SHP77 treated with DMSO at 0.1 percent for 48 hours (cell line): Measurements from ENCODE around the gene TECTA.

Source experiments
- DNase-seq: peaks from one replicate; lab custom pipeline; 2025; lab: John Stamatoyannopoulos, UW

Gene TECTA

DNA sequence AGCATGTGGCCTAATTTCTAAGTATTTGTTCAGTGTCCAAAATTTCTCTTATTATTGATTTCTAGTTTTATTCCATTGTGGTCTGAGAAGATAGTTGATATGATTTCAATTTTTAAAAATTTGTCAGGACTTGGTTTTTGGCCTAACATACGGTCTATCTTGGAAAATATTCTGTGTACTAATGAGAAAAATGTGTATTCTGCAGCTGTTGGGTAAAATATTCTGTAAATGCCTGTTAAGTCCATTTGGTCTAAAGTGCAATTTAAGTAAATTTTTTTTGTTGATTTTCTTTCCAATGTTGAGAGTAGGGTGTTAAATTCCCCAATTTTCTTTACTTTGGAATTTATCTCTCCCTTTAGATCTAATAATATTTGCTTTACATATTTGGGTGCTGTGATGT lies 78.3 kb downstream of the TECTA start:
- DNase-seq = no peak

DNA sequence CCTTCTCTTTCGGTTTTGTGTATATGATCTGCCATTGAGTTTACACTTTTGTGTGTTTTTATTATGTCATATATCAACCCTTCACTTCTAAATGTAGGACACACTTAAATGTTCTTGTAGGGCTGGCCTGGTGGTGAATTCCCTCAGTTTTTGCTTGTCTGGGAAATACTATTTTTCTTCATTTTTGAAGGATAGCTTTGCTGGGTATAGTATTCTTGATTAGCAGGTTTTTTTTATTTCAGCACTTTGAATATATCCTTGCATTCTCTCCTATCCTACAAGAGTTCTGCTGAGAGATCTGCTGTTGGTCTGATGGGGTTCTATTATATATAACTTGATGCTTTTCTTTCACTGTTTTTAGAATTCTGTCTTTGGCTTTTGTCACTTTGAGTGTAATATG lies 79.1 kb downstream of the TECTA start:
- no peak for DNase-seq

DNA sequence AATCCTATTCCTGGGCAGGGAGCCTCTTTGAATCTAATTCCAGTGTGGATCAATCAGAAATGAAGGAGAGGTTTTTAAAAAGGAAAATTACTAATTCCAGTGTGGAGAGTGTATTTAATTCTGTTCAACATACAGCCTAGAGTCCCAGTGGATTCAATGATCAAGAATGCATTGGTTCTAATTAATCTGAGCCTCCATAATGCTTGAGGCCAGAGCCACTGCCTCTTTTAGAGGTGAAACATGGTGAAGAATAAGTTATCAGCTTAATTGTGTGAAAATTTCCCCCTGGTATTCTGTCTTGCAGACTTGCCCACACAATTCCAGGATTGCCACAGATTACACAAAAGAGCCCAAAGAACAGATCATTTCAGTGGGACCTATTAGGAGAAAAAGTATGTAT lies 87.7 kb downstream of the TECTA start:
- no peak for DNase-seq

DNA sequence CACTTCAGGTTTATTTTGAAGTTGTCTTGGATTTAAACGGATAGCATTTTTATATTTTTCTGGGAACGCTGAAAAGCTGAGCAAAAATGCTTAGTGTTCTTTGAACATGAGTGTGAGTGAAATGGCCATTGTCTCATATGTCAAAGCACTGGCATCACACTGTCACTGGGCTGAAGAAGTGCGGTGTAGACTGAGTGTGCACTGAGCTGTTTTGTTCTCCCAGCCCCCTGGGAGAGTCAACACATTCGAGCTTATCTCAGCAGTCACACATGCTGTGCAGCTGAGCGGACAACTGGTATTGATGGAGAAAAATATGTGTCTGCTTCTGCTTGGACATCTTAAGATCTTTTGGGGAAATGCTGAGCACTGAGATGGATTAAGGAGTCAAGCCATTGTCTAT lies 90.8 kb downstream of the TECTA start:
- no peak for DNase-seq

DNA sequence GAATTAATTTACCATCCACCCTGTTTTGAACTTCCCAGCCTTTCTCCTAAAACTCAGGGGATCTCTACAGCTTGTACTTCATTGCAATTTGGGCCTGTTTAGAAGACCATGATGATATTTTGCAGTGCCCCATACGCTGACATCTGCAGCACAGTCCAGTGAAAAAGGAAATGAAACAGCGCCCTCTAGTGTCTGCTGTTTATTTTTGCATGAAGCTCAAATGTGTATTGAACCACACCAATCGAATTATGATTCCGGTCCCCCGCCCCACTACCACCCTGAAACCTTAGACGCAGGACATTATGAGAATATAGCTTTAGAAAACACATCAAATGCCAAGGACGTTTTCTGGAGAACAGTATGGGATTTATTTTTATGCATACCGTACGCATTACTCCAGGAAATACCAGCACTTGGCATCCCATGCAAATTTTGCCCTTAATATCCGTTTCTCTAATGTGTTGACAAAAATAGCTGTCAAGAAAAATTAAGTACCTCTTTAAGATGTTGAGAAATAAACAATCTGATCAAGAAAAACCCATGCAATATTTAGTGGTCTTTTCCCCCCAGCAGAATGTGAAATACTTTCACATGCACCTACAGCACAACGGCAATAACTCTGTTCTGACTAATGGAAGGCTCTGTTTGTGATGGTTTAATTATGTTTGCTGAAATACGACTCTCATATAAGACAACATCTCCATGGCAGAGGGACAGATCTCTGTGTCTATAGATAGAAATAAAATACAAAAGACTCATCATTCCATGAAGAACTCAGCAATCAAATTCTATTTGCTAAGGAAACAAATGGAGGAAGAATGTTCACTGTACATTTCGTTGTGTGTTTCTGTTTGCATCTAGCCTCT lies 93.9 kb downstream of the TECTA start:
- DNase-seq = peak; percentile 53

DNA sequence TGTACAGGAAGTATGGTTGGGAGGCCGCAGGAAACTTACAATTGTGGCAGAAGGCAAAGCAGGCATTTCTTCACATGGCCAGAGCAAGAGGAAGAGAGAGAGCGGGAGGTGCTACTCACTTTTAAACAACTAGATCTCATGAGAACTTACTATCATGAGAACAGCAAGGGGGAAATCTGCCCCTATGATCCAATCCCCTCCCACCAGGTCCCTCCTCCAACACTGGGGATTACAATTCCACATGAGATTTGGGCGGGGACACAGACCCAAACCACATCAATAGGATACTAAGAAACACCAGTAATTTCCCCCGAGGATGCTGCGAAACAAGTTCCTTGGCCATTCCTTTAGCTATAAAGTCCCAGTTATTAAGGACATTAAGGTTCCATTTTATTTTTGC lies 97.4 kb downstream of the TECTA start:
- no peak for DNase-seq

DNA sequence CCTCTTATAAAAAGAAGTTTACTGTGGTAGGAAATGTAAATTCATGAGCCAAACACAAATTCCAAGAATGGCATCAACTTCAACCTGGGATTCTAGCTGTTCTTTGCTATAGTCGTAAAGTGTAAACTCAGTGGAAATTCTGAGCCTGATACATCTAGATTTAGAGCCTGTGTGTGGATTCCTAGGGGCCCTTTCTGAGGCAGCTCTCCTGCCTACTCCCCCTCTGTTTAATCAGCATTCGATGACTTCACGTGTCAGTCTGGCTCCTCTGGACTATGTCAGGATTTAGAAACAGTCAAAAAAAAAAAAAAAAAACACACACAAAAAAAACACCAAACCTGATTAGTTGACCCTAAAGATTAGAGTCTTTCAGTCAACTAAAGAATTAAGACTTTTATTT lies 98.5 kb downstream of the TECTA start:
- no peak for DNase-seq

DNA sequence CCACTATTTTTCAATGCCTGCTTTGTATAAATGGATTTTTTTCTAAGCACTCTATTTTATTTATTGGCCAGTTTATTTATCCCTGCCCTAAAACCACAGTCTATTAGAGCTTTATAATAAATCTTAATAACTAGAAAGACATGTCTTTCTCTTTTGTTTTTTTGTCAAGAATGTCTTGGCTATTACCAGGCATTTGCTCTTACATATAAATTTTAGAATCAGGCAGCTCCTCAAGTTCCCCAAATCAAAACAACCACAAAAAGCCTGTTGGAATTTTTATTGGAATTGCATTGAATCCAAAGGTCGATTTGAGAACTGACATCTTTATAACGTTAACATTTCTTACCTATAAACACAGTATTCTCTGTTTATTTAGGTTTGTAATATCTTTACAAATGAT lies 105.8 kb downstream of the TECTA start:
- DNase-seq = no peak

DNA sequence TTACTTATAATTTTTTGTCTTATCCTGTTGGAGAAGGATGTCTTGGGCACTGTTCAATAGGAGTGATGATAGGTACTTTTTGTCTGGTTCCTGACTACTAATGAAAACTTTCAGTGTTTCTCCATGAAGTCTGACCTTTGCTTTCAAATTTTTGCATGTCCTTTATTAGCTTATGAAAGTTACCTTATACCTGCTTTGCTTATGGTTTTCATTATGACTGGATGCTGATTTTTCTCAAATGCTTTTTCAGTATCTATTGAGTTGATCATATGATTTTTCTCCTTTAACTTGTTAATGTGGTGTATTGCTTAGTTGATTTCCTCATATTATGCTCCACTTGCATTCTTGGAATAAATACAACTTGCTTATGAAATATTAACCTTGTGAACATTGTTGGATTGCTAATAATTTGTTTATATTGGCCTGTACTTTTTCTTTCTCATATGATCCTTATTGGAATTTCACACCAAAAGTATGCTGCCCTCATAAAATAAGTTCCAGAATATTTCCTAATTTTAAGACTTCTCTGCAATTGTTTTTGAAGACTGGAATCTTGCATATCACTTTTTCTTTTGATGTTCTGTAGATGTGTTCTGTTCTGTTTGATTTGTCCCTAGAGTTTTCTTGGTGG lies 106.6 kb downstream of the TECTA start:
- DNase-seq = no peak

DNA sequence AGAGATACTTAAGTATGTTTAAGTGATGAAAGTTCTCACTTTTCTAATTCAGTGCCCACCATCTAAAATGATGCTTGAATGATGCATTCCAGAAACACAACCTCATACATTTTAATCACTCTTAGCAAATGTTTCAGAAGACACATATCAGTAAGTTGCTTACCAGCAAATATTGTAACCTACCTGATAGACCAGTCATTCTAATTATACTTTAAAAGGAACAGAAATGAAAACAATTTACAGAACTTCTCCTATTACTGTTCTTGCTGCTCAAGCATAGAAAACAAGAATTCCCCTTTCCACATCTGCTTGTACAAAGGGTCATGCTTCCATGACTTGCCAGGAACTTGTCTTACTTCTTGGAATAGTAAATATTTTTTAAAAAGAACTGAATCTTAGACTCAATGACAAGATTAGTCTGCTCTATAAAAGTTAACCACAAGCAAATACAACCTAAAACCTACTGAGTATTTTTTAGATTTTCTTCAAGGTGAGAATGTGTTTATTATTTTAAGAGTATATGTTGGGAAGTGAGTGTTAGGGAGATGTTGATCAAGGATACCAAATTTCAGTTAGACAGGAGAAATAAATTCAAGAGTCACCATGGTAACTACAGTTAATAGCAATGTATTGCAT lies 109.5 kb downstream of the TECTA start:
- DNase-seq = no peak

DNA sequence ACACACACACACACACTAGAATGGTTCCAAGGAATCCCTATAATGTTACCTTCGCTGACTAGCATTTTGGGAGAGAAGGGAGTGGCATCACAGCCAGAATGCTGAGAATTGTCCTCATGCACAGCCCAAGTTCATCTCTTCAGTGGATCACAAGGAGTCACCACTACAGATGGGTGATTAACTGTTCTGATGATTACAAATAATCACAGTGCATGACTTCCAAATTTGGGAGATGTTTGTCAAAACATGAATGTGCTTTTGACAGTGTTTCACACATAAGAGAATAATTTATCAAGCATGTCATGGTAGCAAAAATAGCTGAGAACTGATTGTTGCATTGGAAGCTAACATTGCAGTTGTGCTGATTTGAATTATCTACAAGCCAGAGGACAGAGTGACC lies 110.6 kb downstream of the TECTA start:
- DNase-seq = no peak

DNA sequence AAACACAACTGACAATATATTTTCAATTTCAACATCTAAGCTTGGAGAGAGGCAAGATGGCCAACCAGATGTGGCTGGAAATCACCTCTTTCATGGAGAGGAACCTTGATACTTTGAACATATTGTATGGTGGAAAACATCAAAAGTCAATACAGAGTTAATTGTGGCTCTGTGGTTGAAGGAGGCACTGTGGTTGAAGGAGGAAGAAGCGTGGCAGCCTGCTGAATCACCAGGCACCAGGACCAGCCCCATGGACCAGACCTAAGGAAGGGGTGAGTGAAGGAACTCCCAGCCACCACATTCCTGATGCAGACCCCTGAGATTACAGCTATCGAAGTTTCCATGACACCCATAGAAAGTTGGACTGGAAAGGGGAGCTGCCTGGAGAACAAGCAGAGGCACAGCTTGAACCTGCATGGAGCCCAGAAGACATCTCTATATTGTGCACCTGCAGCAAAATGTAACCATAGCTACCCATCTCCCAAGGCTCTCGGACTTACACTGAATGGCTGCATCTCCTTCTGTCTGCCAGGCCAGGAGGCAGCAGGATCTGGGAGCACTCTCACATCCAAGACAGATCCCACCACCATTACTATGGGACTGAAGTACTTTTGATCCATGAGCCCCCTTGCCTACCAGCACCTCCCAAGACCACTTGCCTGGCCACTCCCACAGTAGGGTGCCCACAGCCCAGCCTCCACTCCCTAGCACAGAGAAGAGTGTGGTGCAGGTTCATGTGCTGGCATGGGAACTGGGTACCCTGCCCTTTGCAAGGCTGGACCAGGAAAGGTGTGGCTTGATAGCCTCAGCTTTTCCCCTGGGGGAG lies 111.7 kb downstream of the TECTA start:
- DNase-seq = no peak

DNA sequence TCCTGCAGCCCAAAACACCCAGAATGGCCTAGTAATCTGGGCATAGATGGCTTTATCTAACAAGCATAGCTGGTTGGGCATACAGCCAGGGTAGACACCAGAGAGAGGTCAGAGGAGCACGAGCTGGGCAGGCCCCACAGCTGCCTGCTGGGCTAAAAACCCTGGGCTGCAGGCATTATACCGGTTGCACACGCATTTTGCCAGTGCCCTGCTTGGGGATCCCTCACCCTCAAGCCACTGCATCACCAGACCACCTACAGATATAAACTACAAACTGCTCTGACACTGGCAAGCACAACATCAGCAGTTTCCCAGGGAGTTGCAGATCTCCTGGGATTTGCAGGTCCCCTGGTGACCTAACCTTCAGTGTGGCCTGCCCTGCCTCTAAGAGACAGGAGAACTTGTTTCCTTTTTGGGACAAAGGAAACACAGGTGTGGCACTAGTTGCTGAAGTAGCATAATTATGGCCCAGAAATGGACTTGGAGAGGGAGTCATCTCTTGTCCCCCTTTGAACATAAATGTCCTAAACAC lies 112.4 kb downstream of the TECTA start:
- DNase-seq = no peak

DNA sequence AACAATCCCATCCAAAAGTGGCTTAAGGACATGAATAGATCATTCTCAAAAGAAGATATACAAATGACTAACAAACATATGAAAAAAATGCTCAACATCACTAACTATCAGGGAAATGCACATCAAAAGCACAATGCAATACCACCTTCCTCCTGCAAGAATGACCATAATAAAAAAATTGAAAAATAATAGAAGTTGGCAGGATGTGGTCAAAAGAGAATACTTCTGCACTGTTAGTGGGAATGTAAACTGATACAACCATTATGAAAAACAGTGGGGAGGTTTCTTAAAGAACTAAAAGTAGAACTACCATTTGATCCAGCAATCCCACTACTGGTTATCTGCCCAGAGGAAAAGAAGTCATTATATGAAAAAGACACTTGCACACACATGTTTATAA lies 113.8 kb downstream of the TECTA start:
- DNase-seq = no peak

DNA sequence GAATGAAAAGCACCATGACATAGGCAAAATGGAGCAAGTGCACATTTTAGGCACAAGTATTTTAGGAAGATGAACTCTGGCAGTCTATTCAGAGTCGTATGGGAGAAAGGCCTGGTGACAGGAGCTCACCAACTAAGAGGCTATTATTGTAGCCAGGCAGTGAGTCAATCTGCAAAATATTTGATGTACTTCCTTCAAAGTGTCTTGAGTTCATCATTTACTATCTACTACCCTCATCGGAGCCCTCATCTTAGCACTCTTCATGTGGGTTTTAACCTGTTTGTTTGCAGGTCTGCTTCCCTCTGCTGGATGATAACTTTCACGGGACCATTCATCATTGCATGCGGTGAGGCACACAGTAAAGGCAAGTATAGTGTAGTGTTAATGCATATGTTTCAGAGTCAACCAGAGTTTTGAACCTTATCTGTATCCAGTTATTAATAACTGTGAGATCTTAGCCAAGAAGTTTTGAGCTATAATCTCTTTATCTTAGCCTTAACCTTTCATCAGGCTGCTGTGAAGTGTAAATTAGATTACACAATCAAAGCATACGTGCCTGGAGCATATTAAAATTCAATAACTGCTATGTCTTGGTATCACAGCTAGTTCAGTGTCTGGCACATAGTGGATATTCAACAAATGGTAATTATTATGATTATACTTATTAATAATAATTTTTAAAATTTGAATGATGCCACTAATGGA lies 120.6 kb downstream of the TECTA start:
- DNase-seq = no peak

DNA sequence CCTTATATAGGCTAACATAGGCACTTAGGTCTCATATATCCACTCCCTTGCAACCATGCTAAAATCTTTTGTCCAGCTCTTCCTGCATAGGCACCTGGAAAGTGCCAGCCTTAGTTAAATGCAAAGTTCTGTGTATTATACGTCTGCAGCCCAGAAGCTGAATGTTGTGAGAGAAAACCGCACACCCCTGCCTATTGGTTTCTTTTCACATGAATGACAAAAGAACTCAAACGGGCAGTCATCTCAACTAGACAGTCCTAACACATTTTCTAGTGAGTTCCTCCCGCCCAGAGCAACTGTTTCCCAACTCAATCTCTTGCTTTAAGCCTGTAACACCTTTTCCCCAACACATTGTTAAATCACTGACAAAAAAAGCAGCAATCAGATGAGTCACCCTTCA lies 122.1 kb downstream of the TECTA start:
- no peak for DNase-seq

DNA sequence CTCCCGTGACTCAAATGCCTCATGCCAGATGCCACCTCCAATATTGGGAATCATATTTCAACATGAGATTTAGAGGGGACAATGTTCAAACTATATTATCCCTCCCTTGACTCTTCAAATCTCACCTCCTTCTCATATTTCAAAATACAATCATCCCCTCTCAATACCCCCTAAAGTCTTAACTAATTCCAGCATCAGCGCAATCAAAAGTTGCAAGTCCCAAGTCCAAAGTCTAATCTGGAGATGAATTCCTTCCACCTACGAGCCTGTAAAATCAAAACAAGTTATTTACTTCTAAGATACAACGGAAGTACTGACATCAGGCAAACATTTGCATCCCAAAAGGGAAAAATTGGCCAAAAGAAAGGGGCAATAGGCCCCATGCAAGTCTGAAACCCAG lies 124.3 kb downstream of the TECTA start:
- DNase-seq = no peak

DNA sequence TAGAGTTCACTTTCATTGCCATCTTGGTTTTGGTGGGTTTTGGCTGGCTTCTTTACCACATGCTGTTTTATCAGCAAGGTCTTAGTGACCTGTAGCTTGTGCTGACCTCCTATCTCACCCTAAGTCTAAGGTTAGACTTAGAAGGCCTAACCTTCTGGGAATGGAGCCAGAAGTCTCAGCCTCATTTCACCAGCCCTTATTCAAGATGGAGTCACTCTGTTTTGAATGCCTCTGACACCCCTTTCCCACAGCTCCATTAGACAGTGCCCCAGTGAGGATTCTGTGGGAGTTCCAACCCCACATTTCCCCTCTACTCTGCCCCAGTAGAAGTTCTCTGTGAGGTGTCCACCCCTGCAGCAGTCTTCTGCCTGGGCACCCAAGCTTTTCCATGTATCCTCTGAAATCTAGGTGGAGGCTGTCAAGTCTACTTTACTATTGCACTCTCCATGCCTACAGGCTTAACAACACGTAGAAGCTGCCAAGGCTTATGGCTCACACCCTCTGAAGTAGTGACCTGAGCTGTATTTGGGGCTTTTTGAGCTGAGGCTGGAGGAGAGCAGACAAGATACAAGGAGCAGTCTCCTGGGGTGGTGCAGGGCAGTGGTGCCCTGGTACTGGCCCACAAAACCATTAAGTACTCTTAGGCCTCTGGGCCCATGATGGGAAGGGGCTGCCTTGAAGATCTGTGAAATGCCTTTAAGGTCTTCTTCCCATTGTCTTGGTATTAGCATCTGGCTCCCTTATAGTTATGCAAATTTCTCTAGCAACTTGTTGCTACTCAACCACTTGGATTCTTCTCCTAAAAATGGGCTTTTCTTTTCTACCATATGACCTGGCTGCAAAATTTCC lies 125.6 kb downstream of the TECTA start:
- no peak for DNase-seq

DNA sequence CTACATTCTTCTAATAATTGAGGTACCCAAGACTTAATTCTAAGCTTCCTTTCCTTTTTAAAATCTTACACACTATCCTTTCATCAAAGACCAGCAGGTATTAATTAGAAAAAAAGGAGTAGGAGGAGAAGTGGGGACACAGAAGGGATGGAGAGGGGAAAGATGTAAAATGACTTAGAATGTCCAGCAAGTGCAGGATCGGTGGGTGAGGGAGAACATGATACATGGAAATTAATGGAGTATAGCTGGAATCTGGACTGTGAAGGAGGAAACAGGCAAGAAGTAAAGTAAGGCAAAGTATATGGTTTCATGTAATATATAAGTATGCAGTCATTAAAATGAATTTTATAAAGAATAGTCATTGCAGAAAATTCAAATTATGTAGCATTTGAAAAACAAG lies 127.8 kb downstream of the TECTA start:
- no peak for DNase-seq

DNA sequence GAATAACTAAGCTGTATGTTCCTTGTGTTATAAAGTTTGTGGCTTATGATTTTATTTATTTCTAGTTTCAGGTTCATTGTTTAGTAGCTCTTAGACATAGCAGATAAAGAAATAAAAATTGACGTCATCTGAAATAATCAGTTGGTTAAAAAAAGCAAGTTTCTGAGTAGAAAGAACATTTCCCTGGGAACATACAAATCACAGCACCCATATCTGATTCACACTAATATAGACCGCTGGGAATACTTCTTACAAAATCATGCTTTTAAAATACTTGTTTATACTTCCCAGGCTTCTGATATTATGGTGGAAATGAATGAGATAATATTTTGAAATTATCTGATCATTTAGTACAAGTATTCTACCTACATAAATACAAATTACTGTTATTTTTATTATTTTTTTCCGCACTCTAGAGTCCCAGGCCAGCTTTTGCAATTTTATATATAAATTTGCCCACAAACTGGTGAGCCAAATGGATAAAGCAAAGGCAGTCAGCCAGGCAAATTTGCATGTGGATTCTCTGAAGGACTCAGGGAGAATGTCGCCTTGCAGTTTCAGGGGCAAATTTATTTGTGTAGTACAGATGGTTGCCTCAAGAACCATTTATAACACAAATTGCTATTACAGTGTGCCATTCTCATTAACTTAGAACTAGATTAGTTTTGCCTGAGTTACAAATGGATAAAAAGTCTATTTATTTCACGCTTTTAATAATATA lies 128.6 kb downstream of the TECTA start:
- DNase-seq = no peak
